ENCODE measurements around the gene DUSP9.
"Not testable (repeated sequence)": the region's sequence is repeated elsewhere in the genome, so short reads cannot be mapped to it uniquely, and the experiment has no call there.

DUSP9 gene

GRCh38 chrX:153602601-153603000 lies 44.4 kb upstream of the DUSP9 start:
- H3K4me3 ChIP-seq (ENCODE audit: low read length) = no peak overlapping the region
- TF ChIP-seq, protein P1, sequence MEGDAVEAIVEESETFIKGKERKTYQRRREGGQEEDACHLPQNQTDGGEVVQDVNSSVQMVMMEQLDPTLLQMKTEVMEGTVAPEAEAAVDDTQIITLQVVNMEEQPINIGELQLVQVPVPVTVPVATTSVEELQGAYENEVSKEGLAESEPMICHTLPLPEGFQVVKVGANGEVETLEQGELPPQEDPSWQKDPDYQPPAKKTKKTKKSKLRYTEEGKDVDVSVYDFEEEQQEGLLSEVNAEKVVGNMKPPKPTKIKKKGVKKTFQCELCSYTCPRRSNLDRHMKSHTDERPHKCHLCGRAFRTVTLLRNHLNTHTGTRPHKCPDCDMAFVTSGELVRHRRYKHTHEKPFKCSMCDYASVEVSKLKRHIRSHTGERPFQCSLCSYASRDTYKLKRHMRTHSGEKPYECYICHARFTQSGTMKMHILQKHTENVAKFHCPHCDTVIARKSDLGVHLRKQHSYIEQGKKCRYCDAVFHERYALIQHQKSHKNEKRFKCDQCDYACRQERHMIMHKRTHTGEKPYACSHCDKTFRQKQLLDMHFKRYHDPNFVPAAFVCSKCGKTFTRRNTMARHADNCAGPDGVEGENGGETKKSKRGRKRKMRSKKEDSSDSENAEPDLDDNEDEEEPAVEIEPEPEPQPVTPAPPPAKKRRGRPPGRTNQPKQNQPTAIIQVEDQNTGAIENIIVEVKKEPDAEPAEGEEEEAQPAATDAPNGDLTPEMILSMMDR (conservative IDR thresholded peaks at IDR 0.05; ENCODE audit: low read length) = no peak
- no peak for DNase-seq (ENCODE audit: low read depth)

DNA sequence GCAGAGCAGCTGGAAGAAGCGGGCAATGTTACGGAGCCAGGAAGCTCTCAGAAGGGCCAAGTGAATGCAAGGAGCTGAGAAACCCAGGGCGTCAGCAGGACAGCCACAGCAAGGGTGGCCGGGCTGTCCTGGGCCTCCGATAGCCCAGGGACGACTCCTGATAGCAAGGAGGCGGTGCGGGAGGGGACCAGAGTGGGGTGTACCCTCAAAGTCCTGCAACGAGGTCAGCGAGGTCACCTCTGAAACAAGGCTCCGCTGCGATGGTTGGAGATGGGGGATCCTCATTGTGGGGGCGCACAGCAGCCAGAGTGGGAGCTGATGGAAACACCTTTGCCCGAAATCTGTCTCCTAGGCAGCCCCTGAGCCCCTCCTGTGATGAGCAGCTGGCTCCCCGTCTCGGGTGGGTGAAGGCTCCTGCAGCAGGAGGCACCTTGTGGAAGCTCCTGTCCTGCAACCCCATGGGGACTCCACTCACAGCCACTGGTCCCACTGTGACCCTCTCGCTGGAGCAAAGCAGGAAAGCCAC lies 43.8 kb upstream of the DUSP9 start:
- TF ChIP-seq, protein P1 (conservative IDR thresholded peaks at IDR 0.05; ENCODE audit: low read length) = no peak
- H3K4me3 ChIP-seq (ENCODE audit: low read length) = no peak overlapping the region
- DNase-seq (ENCODE audit: low read depth) = no peak

- DNase-seq (ENCODE audit: low read depth); H3K4me3 ChIP-seq (ENCODE audit: low read length): not testable (repeated sequence)
These were observed 42.2 kb upstream of the DUSP9 start for GRCh38 chrX:153604666-153605380.

DNA sequence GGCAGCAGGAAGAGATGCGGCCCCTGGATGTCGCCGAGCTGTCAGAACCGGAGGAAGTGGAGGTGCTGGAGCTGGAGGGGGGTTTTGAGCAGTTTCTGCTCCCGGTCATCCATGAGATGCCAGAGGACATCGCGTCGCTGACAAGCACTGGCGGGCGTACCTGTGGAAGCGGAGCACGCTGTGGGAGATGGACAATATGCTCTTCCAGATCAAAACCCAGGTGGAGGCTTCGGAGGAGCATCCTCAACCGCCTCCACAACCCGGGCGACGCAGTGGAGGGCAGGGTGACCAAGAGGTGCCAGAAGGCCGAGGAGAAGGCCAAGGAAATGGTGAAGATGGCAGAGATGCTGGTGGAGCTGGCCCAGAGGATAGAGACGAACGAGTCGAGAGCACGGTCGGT lies 40.5 kb upstream of the DUSP9 start:
- TF ChIP-seq, protein P1 (conservative IDR thresholded peaks at IDR 0.05; ENCODE audit: low read length) = no peak
- H3K4me3 ChIP-seq (ENCODE audit: low read length) = no peak overlapping the region
- no peak for DNase-seq (ENCODE audit: low read depth)

- TF ChIP-seq, protein P1 (conservative IDR thresholded peaks at IDR 0.05; ENCODE audit: low read length) = no peak
- DNase-seq (ENCODE audit: low read depth) = no peak
- H3K4me3 ChIP-seq (ENCODE audit: low read length) = no peak overlapping the region
These were observed 38.6 kb upstream of the DUSP9 start for GRCh38 chrX:153608376-153608775.

GRCh38 chrX:153608806-153609205 lies 38.2 kb upstream of the DUSP9 start:
- H3K4me3 ChIP-seq (ENCODE audit: low read length) = no peak overlapping the region
- TF ChIP-seq, protein P1 (conservative IDR thresholded peaks at IDR 0.05; ENCODE audit: low read length) = no peak
- DNase-seq (ENCODE audit: low read depth) = peak; percentile 38

DNA sequence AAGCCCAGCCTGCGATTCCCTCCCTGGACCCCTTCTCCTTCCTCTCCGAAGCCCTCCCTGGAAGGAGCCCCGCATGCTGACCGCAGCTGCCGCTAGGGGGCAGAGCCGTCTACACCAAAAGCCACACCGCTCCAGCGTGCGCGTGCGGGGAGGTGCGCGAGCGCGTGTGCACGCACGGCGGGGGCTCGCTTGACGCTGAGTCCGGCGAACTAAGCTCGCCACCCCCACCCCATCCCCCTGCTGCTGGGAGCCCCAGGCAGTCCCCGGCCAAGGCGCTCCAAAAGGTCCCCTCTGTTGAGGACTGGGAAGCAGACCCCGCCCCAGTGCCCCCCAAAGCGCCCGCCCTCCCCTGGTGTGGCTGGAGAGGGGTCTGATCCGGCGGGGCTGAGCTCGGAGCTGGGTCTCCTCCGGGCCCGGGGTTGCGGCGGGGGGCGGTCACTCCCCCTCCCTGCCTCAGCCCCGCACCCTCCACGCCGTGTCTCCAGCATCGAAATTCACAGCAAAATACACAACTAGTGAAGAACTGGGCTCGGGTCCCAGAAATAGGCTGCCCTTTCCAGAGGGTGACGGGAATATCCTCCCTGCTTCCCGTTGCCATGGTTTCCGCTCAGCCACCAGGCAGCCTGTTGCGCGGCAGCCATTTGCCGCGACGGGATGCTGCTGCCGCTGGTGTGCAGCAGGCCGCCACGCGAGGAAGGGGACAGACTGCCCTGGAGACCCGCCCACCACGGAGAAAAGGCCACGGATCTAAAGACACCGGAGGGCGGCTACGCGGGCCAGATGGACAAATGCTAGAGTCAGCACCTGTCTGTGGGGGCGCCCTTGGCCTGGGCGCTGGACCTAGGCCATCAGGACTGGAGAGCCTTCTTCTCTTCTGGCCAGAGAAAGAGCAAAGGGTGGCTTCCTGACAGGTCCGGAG lies 36.8 kb upstream of the DUSP9 start:
- TF ChIP-seq, protein P1 (conservative IDR thresholded peaks at IDR 0.05; ENCODE audit: low read length) = peak; percentile 63
- peak overlapping the region; percentile 33 for H3K4me3 ChIP-seq (ENCODE audit: low read length)
- DNase-seq (ENCODE audit: low read depth) = peak; percentile 42

All from AG10803 (cell line).